GM21360 (cell line): ENCODE results near the gene PRDM16.

Experiments
- ATAC-seq: cut with Tn5 transposase; IDR thresholded peaks from one replicate; pipeline ENCODE4 v1.9.1; 2021; ENCODE audit warnings: mild to moderate bottlenecking, moderate library complexity; ENCODE audit not compliant: unreplicated experiment

The PRDM16 gene

GRCh38 chr1:3452866-3453175 is 383.8 kb downstream of the PRDM16 start:
- no peak for ATAC-seq

- no peak for ATAC-seq
Observed at GRCh38 chr1:3453203-3453761, 384.3 kb downstream of the PRDM16 start.

GRCh38 chr1:3453891-3454810 is 385.1 kb downstream of the PRDM16 start, which contains the start of gene ARHGEF16:
ARHGEF16 (plus strand) TSS chr1:3454665; CDS start chr1:3463085, 8,420 bp downstream.
- no peak for ATAC-seq

GRCh38 chr1:3454811-3455618 is 386.0 kb downstream of the PRDM16 start:
- no peak for ATAC-seq

- no peak for ATAC-seq
Observed at GRCh38 chr1:3455670-3456448, 386.9 kb downstream of the PRDM16 start.

- no peak for ATAC-seq
Observed at GRCh38 chr1:3456449-3456963, 387.5 kb downstream of the PRDM16 start.

- ATAC-seq, result no peak
Observed at GRCh38 chr1:3456964-3457909, 388.2 kb downstream of the PRDM16 start.

- no peak for ATAC-seq
Observed at GRCh38 chr1:3457910-3458883, 389.2 kb downstream of the PRDM16 start.

- ATAC-seq, result no peak
Observed at GRCh38 chr1:3459051-3459908, 390.3 kb downstream of the PRDM16 start.

- no peak for ATAC-seq
Observed at GRCh38 chr1:3459940-3460671, 391.1 kb downstream of the PRDM16 start.

- ATAC-seq, result no peak
Observed at GRCh38 chr1:3460672-3461131, 391.7 kb downstream of the PRDM16 start.

- no peak for ATAC-seq
Observed at GRCh38 chr1:3461238-3461933, 392.4 kb downstream of the PRDM16 start.

- ATAC-seq, result no peak
Observed at GRCh38 chr1:3461934-3462275, 392.9 kb downstream of the PRDM16 start.

- no peak for ATAC-seq
Observed at GRCh38 chr1:3462356-3463012, 393.5 kb downstream of the PRDM16 start.

- no peak for ATAC-seq
Observed at GRCh38 chr1:3463013-3463385, 394.0 kb downstream of the PRDM16 start.

GRCh38 chr1:3463408-3463863 is 394.4 kb downstream of the PRDM16 start:
- ATAC-seq, result no peak
